Activated CD8-positive, alpha-beta memory T cell treated with anti-CD3 and anti-CD28 coated beads, Interleukin-2, amount 50 U/mL, for 1 hour (primary cell): ENCODE measurements around the gene CDKL5.

ENCODE experiments used
- DNase-seq: peaks from one replicate; pipeline ENCODE4 v3.0.0-alpha.2; 2020; ENCODE audit errors: extremely low read depth

The CDKL5 gene

DNA sequence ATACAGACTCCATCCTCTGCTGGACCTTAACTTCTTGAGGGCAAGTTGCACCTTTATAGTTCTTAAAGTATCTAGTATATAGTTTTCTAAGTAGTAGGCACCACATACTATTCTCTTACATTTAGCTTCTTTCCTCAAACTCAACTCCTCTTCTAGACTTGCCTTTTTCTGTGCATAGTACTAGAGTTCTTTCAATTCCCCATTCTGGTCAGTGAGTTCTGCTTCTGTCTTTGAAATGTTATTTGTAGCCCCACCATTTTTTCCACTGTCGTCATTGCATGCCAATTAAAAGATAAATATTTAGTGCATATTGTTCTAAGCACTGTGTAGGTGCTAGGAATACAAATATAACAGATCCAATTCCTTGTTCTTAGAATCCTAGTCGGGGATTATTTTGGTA is 31.6 kb downstream of the CDKL5 start:
- no peak for DNase-seq

DNA sequence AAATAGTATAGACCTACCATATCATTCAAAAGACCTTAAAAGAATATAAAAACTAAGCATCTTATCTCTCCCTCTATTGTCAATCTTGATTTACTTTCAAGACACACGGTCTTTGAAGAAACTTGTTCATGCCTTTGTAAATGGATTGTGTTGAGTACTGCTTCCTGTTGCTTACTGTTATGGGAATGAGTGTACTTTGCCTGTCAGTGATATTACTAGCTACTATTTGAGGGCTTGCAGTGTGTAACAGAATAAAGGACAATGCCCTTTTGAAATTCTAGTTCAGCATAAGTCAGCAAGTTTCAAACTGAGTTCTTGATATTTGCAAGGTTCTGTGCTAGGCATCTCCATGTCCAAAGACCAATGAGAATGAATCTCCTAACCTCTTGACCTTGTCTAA is 36.0 kb downstream of the CDKL5 start:
- DNase-seq, result no peak

DNA sequence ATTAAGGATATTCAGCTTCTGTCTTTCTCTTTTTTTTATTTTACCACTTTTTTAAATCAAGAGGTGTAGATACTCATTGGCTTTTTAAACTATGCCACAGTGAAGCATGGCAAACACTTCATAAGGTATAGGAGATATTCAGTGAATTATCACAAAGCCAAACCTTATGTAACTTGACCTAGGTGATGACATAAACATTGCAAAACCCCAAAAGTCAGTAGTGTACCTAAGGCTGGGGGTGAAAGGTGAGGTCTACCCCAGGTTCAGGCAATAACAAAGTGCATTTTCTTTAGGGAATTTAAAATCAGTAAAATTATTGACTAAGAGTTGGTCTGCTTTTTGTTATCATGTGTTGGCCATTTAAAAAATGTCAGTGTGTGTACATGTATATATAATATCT is 39.1 kb downstream of the CDKL5 start:
- no peak for DNase-seq

DNA sequence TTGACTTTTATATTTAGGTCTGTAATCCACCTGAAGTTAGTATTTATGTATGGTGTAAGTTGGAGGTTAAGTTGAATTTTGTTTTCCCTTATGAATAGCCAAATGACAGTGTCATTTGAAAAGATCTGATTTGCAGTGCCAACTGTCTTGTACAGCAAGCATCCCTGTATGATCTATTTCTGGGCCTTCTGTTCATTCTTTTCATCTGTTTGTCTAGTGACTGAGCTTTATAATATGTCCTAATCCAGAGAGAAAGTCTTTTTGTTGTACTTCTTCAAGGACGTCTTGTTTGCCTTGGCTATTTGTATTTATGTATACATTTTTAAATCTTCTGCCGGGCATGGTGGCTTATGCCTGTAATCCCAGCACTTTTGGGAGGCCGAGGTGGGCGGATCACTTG is 39.6 kb downstream of the CDKL5 start:
- DNase-seq, result no peak

DNA sequence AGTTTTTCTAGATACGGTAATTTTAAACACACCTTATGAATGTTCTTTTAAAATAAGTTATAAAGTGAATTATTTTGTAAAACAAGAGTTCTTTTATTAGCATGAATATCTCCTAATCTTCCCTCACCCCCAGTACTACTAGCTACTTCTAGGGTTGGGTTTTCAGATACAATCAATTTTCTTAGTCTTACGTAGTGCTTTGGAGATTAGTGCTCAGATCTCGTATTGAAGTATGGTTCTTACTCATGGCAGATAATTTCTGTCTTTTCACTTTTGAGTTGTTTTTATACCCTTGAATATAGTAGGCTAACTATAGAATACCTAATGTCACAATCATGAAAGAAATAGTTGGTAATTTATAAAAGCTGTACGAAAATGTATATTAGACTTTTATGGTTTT is 43.2 kb downstream of the CDKL5 start:
- no peak for DNase-seq

DNA sequence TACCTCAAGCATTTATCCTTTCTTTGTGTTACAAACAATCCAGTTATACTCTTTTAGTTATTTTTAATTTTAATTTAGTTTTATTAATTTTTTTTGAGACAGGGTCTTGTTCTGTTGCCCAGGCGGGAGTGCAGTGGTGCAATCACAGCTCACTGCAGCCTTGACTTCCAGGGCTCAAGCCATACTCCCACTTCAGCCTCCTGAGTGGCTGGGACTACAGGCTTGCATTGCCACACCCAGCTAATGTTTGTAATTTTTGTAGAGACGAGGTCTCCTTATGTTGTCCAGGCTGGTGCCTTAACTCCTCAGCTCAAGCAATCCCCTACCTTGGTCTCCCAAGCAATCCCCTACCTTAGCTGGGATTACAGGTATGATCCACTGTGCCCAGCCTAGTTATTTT is 45.9 kb downstream of the CDKL5 start:
- no peak for DNase-seq

DNA sequence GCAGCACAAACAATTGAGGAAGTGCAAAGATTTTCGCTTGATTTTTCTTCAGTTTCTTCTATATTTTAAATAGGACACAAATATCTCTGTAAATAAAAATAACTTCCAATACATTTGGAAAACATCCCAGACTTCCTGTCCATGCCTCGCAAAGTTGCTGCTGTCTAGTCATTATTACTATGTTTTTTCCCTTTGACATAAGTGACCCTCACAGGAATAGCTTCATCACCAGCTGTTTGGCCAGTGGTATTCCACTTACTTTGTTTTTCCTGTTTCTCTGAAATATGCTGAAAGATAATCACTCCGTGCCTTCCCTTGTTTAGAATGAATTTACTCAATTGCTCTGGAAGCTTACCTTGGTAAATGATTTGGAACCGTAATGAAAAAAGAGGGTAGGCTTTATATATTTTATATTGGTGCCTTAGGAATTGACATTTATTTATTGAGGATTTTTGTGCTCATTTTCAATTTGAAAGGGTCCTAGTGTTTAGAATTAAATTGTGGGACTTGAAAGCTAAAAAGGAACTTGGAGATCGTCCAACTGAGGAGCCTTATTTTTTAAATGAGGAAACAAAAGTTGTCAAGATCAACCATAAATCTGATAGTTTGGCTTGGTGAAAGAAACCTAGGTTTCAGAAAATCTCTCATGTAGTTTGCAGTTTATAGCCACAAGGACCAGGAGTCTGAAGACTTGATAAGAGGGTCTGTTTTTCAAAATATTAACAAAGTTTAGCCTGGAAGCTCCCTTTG is 65.6 kb downstream of the CDKL5 start:
- no peak for DNase-seq

DNA sequence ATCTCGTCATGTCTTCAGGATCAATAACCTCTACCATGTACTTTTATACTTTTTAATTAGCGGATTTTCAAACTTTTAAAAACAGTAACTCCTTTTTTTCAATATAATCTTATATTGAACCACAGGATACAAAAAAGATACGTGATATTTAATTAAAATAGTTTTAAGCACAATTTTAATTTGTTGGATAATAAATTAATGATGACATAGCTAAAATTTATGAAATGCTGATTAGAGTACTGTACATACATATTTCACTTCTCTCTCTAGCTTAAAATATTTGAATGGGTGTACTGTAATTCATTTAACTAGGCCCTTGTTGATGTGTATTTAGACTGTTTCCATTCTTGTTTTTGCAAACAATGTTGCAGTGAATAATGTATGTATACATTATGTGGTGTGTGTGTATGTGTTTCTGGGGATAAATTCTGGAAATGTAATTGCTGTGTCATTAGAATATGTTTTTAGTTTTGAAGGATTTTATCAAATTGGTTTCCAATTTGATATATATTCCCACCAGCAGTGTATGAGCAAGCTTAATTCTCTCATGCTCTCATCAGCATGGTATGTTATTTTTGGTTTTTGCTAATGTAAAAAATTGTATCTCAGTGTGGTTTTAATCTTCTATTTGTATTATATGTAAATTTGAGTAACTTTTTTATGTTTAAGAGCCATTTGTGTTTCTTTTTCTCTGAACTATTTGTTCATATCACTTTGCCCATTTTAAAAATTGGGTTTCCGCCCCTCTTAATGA is 66.4 kb downstream of the CDKL5 start:
- no peak for DNase-seq

DNA sequence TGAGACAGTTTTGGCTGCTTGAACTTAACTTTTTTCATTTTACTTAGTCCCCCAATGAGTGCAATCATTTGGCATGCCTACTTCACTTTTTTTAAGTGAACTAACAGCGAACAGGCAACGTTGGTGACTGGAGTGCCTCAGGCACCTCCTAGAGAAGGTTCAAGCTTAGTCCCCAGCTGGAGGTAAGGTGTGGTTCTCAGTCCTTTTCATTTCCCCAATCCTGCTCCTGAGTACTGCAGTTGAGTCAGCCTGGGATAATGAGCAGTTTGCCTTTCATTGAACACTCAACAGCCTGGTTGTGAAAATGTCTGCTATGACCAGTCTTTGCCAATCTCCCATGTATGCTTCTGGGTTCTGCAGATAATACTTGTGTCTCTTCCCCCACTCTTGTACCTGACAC is 109.5 kb downstream of the CDKL5 start:
- DNase-seq, result no peak

DNA sequence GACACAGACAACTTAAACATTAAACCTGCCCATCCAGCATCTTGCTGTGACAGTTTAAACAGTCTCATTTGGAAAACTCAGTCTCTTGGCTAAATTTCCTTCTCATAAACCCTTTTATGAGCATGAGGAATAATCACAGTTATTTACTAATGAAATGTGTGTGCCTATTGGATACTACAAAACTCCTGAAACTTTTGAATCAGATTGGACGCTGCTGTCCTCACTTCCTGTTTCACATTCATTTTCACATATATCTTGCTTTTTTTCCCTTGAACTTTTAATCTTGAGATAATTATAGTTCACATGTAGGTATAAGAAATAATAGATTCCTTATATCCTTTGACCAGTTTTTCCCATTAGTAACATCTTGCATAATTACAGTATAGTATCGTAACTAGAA is 111.7 kb downstream of the CDKL5 start:
- no peak for DNase-seq

DNA sequence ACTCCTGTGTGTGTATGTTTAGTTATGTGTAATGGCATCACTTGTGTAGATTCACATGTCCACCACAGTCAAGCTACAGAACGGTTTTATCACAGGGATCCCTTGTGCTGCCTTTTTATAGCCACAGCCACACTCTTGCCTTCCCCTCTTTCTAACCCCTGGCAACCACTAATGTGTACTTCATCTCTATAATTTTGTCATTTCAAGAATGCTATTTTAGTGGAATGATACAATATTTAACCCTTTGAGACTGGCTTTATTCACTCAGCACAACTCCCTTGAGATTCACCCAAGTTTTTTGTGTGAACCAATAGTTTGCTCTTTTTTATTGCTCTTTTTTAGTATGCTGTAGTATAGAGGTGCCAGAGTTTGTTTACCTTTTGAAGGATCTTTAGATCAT is 112.1 kb downstream of the CDKL5 start:
- DNase-seq, result no peak

DNA sequence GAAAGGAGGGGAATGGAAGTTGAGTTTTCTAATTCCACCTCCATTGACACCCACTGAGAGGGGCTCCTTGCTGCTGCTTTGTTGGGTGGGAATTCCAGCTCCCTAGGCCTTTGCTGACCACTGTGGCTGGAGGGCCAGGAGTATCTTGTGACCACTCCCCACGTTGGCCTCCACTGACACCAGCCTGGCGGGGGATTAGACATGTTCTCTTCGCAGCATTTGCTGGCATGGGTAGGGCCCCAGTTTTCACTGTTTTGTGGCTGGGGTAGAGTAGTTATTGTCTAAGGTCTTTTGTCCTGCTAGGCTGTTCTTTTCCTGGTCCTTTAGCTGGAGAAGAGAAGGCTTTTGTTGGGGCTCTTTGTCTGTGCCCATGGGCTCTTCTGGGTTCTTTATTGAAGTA is 116.7 kb downstream of the CDKL5 start:
- DNase-seq, result no peak

DNA sequence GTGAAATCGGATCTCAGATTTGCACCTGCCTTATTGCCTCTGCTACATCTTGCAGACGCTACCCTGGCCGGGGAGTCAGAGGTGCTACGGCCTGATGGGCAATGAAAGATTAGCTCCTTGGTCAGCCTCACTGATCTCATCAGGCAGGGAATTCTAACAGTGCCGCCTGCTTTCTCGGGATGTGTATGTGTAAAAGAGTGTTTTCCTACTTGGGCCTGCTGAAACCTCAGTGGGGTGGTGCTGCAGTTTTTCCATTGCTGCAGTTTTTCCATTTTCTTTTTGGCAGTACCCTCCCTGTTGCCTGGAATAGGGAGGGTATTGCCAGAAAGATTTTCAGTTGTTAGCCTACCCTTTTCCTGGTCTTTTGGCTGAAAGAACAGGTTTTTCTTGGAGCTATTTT is 117.5 kb downstream of the CDKL5 start:
- no peak for DNase-seq

DNA sequence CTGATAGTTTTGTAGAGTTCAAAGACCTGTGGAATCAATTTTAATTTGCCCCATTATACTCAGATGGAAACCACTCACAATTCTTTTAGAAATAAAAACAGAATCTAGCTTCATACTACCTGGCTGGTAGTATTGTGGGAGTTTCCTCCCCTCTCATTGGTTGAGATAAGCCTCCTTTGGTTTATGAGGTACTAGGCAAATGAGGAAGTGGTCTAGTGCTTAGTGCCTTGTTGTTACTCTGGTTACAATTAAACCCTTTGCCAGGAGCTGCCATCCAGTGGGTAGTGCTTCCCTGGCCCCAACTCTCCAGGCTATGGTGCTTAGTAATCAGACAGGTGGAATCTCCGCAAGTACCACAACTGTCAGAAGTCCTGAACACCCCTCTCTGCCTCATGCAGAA is 118.3 kb downstream of the CDKL5 start:
- DNase-seq, result no peak

DNA sequence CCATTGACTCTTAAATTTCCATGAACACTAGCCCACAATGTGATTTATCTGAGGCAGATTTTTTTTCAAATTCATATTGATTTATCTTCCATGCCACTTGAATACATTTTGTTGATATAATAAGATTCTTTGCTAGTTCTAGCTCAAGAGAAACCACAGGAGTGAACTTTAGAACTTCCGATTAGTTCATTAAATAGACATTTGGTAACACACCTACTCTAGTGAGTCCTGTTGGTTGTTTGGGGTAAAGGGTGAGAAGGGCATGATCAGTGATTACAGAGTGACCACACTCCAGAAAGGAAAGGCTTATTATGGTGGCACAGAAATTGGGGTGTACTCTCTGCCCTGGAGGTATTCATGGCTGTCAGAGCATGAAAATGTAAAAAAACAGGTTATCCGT is 120.4 kb downstream of the CDKL5 start:
- no peak for DNase-seq

DNA sequence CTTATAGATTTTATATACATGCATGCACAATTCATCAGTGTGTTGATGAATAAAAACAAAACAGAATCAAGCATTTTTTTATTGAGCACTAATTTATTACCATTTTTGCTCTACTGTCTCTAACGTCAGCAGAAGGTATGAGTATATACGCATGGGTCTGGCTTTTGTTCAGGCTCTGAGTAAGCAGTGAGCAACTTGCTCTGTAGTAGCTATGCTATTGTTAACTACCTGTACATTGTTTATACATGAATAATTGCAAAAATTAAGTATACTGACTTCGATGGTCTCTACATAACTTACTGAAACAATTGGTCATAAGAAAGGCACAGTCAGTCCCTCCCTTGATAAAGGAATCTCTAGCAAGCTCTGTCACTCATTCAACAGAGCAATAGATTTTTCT is 123.6 kb downstream of the CDKL5 start:
- DNase-seq, result no peak

DNA sequence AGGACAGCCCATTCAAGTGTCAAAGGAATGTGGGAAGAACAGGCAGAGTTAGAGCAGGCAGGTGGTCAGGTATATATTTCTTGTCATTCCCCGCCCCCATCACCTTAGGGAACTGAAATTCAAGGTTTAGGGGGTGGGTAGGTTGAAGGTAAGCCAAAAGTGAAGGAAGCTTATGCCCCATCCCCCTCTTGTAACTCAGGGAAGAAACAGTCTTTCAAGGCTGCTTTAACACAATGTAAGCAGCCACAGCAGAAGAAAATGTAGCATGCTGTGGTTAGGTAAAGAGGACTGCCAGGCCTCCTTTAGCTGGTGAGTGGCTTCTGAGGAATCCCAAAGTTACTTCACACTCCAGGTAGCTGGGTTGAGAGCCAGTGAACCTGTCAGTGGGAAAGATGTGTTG is 124.2 kb downstream of the CDKL5 start:
- no peak for DNase-seq

DNA sequence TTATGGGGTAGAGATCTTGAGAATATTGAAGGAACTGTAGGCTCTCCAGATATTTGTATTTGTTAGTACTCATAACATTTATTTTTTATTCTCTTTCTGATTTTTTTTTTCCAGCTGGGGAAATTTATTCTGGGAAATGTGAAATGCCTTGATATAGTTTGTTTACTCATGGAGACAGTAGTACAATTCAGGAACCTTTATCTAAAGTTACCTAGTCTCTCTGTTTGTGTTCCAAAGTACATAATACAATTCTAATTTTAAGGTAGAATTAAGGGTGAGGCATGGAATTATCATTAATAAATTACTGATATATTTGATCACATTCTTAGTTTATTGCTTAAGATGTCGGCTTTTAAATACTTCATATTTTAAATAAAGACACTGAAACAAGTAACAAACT is 132.5 kb downstream of the CDKL5 start:
- no peak for DNase-seq

DNA sequence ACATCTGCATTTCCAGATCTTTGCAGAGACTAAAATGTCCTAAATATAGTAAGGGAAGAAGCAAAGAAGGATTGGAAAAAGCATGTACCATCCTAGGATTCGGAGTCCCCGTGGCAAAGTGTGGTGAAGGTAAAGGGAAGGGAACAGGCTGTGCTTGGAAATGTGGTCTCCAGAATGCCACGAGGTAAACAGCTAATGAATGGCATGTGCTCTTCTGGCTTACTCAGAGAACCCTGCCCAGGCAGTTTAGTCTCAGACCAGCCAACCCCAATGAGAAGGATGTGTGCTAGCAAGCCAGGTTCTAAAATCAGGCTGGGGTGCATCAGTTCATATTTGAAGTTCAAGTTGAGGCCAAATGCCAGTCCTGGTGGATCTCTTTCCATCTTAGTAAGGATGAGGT is 133.4 kb downstream of the CDKL5 start:
- DNase-seq, result no peak

DNA sequence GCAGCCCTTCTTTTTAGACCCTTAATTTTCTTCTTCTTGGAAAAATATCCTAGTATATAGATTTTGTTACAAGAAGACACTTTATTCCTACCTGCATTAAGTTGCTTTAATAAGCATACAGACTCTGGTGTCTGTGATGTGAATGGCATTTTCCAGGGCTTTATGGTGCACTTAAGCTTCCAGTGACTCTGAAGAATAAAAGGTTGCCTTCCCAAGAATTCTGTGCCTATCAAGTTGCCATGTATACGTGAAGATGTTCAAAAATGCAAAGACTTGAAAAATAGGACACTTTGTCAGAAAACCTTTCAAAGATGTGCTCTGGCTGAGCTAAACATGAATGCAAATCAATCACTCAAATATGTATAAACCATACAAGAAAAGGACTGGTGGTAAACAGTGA is 135.6 kb downstream of the CDKL5 start:
- DNase-seq, result no peak

DNA sequence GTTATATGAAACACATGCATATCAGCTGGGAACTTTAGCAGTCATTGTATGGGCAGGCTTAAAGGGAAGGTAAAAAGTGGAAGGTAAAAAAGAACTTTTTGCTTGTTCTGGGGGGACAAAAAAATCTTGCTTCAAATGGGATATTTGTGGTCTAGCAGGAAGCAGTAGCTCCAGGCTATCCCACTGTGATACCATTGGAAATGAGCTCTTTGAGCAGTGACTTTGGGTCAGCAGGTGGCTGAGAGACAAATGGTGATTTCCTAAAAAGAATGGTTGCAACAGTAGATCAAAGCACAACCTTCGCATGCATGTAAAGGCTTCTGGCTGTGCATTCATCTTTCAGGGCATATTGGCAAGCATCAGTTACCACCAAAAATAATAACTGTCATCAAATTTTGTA is 140.3 kb downstream of the CDKL5 start:
- DNase-seq, result no peak

DNA sequence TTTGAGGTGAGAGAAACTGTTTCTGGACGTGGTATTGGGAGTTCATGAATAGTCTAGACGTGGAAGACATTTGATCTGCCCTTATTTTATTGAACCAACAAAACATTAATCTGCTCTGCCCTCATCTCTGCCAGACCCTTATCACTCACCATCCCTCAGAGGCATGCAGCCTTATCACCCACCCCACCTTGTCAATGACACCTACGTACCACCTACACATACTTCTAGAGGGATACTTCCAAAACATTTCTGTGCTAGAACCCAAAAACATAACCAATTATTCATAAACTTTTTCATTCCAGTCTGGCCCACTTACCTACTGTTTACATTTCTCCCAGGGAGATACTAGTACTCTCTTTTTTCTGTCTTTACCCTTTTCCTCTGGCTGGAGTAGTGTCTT is 141.3 kb downstream of the CDKL5 start:
- DNase-seq, result no peak

DNA sequence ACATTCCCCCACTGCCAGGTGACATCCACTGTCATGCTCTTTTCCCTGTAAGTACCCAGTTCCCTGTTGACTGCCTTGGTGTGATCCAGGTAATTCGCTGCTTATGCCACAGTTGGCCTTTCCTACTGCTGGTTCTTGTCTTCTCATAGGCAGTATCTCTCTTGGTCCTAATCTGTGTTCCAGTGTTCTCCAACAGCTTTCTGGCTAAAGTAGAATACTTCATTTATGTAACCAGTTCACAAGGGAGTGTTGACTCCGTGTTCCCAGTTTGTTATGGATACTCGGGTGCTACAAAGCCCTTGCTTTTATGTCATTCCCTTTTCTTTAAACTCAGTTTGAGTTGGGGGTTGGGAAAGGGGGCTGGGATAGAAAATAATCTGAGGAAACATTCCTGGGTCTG is 148.1 kb downstream of the CDKL5 start:
- no peak for DNase-seq

DNA sequence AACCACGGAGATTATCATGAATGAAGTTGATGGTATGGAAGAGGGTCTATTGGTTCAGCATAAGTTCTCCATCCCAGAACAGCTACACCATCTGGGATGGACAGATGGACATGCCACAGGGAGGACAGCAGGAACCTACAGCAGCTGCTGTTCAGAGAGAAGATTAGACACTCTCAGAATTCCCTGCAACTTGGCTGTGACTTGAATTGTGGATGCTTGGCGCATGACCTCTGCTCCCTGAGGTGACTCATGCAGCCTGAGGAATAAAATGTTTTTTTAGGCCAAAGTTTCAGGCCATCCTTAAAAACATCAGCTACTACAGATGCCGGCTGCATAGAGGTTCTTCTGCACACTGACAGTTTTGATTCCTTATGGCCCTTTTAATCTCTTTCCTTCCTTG is 149.2 kb downstream of the CDKL5 start:
- DNase-seq, result no peak
